Eye (tissue), 1 donor: ENCODE data around the gene YWHAG.
A peak's percentile ranks its signal among the peaks of the same experiment; 100 is the strongest.
"Not testable (repeated sequence)": the region's sequence is repeated elsewhere in the genome, so short reads cannot be mapped to it uniquely, and the experiment has no call there.

Experiments used
- DNase-seq: peaks from one replicate; pipeline ENCODE4 v3.0.0-alpha.2; 2015

Gene YWHAG

DNA sequence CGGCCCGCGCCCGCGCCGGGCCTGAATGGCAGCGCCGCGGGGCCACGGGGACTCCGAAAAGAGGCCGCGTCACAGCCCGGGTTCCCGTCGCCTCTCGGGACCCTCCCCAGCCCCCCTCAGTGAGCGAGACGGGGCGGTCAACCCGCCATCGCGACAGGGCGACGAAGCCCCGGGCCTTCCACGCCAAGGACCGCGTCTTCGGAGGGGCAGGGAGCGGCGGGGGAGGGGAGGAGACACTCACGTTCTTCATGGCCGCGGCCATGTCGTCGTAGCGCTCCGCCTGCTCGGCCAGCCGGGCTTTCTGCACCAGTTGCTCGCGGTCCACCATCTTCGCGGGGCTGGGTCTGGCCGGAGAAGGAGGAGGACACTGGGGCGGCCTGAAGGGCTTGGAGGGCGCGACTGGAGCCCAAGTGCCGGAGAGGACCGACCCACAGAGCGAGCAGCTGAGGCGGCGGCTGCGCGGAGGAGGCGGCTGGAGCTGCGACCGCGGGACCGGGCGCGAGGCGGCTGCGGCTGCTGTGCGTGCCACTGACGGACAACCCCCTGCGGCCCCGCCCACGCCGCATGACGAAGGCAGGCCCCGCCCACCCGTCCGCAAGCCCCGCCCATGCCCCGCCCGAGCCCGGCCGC is at the start of gene YWHAG:
YWHAG (minus strand) TSS at position 511 of the 630 bp plus-strand sequence; CDS start at position 328, 183 bp downstream.
- peak; percentile 97 for DNase-seq

DNA sequence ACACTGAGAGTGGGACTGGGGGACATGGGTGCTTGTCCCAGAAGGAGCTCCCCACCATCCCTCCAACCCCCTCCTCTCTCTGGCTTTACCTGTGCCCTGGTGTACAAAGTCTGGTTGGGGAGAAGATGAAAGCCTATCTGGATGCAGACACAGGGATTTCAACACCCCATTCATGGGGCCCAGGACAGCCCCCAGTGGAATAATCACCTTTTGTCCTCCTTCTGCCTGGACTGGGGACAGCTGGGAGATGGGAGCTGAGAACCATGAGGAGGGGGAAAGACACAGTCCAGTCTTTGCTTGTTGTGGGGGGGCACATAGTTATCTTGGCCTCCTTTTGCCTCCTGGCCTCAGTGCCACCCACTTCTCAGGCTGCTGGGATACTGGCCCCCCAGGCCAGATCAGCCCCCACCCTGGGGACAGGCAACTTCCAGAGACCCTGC is 49.4 kb upstream of the YWHAG start:
- DNase-seq: no peak

- DNase-seq: no peak
Observed at GRCh38 chr7:76407718-76408117, 48.9 kb upstream of the YWHAG start.

- DNase-seq: no peak
Observed at GRCh38 chr7:76405738-76406137, 46.9 kb upstream of the YWHAG start.

DNA sequence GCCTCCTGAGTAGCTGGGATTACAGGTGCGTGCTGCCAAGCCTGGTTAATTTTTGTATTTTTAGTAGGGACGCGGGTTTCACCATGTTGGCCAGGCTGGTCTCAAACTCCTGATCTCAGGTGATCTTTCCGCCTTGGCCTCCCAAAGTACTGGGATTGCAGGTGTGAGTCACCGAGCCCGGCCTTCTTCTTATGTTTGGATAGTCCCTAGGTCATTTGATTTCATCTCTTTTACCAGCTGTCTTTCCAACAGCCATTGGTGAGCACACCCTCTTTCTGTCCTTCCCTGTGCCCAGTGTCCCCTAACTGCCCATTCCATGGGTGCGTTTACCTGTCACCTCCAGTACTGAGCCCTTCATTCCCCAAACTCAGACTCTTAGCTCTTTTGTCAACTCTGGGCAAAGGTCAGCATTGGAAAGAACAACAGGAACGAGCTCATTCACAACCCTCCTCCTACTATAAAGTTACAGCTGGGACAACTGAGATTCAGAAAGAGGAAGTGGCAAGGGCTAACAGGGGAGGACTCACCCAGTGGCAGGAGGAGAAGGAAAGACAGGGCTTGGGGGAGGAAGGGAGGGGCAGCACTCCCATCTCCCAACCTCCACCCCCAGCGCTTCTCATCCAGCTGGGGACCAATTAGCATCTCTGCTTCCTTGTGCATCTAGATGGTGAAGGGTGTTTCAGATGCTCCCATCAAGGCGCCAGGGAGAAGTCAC is 45.1 kb upstream of the YWHAG start:
- DNase-seq: no peak

GRCh38 chr7:76403097-76403496 is 44.3 kb upstream of the YWHAG start:
- not testable (repeated sequence) for DNase-seq

DNA sequence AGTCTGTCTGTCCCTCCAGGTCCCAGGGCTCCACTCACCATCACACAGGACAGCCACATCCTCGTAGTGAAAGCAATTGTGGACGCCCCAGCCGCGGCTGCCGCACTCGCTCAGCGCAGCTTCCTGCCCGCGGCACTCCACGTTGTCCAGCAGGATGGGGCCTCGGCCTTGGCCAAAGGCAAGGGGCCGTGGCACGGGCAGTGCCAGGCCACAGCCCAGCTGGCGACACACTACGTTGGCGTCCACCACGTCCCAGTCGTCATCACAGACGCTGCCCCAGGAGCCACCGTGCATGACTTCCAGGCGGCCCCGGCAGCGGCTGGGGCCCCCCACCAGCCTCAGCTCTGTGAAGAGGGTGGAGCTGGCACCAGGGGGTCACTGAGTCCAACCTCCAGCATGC is 41.5 kb upstream of the YWHAG start:
- no peak for DNase-seq

DNA sequence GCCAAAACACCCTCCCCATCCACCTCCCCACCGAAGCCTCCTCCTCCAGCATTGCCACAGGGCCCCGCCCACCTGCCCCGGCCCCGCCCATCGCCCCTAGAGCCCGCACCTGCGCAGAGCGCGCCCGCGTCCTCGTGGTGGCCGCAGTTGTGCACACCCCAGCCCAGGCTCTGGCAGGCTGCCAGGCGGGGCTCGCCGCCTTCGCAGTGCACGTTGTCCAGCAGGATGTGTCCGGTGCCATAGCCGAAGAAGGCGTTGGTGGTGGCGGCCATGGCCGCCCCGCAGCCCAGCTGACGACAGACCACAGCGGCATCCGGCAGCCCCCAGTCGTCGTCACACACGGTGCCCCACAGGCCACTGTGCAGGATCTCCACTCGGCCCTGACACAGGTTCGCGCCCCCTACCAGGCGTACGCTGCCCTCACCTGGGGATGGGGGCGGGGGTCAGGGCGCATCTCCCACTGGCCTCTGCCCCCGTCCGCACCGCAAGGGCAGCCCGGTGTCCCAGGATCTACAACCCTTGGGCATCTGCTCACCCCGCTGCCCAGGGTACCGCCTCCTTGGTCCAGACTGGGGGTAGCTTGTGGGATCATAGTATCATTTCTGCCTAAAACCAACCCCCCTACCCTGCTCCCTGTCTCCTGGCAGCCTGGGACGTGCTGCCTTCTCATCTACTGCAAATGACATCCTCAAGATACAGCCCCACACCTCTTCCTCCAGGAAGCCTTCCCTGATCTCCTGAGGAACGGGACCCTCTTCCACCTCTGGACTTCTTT is 38.8 kb upstream of the YWHAG start:
- peak; percentile 78 for DNase-seq

GRCh38 chr7:76396864-76397263 is 38.1 kb upstream of the YWHAG start:
- DNase-seq: no peak

- DNase-seq: peak; percentile 25
Observed at GRCh38 chr7:76395965-76396726, 37.4 kb upstream of the YWHAG start.

- not testable (repeated sequence) for DNase-seq
Observed at GRCh38 chr7:76395605-76395964, 36.8 kb upstream of the YWHAG start.

DNA sequence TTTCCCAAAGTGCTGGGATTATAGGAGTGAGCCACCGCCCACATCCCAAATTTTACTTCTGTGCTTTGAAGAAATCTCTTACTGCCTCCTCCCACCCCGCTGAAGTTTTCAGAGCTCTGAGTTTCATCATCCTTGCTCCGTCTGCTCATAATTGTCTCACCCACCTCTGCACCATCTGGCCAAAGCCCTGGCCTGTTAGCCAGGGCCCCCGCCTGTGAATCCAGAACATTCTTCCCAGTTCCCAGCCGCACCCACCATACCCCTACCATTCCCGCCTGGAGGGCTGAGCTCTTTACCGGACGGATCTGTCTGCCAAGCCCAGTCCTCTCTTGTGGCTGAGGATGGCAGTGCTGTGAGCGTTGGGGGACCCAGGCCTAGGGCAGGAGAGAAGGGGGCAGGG is 36.2 kb upstream of the YWHAG start:
- no peak for DNase-seq

- DNase-seq: peak; percentile 96
Observed at GRCh38 chr7:76393116-76394031, 34.6 kb upstream of the YWHAG start.

GRCh38 chr7:76392531-76393115 is 33.8 kb upstream of the YWHAG start:
- DNase-seq: no peak

DNA sequence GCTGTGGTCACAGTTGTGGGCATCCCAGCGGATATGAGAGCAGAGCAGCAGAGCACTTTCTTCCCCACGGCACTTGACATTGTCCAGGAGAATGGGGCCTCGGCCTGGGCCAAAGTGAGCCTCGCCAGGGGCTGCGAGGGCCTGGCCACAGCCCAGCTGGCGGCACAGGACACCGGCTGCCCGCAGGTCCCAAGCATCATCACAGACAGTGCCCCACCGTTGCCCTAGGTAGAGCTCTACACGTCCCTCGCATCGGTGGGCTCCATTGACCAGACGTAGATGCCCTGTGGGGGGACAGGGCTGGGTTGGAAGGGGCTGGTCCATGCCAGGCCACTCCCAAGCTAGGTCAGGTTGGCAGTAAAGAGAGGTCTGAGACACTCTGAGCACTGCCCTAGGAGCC is 31.3 kb upstream of the YWHAG start:
- no peak for DNase-seq

GRCh38 chr7:76387789-76388188 is 29.0 kb upstream of the YWHAG start:
- DNase-seq: not testable (repeated sequence)

- no peak for DNase-seq
Observed at GRCh38 chr7:76386691-76387260, 28.0 kb upstream of the YWHAG start.

DNA sequence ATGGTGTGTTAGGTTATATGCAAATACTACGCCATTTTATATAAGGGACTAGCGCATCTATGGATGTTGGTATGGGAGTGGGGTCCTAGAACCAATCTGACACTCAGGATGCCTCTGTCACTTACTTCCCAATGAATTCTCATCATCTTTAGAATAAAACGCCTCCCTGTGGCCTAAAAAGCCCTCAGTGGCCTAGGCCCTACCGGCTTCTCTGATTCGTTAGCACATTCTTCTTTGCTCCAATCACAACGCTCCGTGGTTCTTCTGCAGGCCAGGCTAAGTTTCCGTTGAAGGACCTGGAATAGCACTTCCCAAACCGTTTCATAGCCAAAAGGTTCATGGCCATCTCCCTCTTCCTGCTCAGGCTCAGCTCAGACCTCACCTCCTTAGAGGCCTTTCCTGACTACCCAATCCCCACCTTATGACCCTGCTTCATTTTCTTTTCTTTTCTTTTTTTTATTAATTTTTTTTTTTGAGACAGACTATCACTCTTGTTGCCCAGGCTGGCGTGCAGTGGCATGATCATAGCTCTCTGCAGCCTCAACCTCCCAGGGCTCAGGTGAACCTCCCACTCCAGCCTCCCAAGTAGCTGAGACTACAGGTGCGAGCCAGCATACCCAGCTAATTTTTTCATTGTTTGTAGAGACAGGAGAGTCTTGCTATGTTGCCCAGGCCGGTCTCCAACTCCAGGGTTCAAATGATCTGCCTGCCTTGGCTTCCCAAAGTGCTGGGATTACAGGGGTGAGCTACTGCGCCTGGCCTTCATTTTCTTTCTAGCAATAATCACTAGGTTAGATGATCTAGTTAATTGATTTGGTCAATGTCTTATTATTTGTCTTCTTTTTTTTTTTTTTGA is 24.5 kb upstream of the YWHAG start:
- peak; percentile 22 for DNase-seq

DNA sequence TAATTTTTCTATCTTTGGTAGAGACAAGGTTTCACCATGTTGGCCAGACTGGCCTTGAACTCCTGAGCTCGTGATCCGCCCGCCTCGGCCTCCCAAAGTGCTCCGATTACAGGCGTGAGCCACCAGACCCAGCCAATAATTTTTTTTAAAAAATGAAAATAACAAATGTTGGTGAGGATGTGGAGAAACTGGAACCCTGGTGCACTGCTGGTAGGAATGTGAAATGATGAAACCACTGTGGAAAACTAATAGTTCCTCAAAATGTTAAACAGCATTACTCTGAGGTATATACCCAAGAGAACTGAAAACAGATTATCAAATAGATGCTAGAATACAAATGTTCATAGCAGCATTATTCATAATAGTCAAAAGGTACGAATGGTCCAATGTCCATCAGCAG is 23.0 kb upstream of the YWHAG start:
- DNase-seq: no peak

GRCh38 chr7:76380623-76380966 is 21.8 kb upstream of the YWHAG start:
- DNase-seq: no peak
